ENCODE measurements around the gene PRR35.

PRR35 gene

GRCh38 chr16:565419-566330, 5.5 kb downstream of the PRR35 start:
- Mint-ChIP-seq H3K4me3 (no peak overlapping the region), H3K27ac (no peak overlapping the region), H3K36me3 (no peaks in the 10 kb centered on the region), H3K4me1 (peaks cover 17% of the 10 kb centered on the region), H3K9me3 (no peaks in the 10 kb centered on the region), H3K27me3 (no peaks in the 10 kb centered on the region)

- Mint-ChIP-seq H3K4me1 (peaks cover 27% of the 10 kb centered on the region), H3K36me3 (no peaks in the 10 kb centered on the region), H3K4me3 (peak within 1 kb of the TSS; percentile 74), H3K9me3 (no peaks in the 10 kb centered on the region), H3K27ac (peak within 1 kb of the TSS; percentile 82), H3K27me3 (no peaks in the 10 kb centered on the region)
These were observed 6.5 kb downstream of the PRR35 start, which contains the start of gene NHLRC4 for GRCh38 chr16:566475-567372. TSS of gene NHLRC4 (plus strand) at chr16:567005. CDS start at chr16:568048, 1,043 bp downstream.

- no peaks in the 10 kb centered on the region for H3K36me3 Mint-ChIP-seq
- peaks cover 31% of the 10 kb centered on the region for H3K4me1 Mint-ChIP-seq
- no peaks in the 10 kb centered on the region for H3K9me3 Mint-ChIP-seq
- H3K4me3 Mint-ChIP-seq = peak overlapping the region; percentile 74
- H3K27ac Mint-ChIP-seq = peak overlapping the region; percentile 82
- no peaks in the 10 kb centered on the region for H3K27me3 Mint-ChIP-seq
These were observed 7.4 kb downstream of the PRR35 start for GRCh38 chr16:567373-568256.

- H3K27ac Mint-ChIP-seq = peak overlapping the region; percentile 86
- no peaks in the 10 kb centered on the region for H3K9me3 Mint-ChIP-seq
- peak overlapping the region; percentile 88 for H3K4me3 Mint-ChIP-seq
- H3K27me3 Mint-ChIP-seq = no peaks in the 10 kb centered on the region
- peaks cover 31% of the 10 kb centered on the region for H3K4me1 Mint-ChIP-seq
- H3K36me3 Mint-ChIP-seq = no peaks in the 10 kb centered on the region
These were observed 8.4 kb downstream of the PRR35 start for GRCh38 chr16:568401-569258.

GRCh38 chr16:569445-570254, 9.5 kb downstream of the PRR35 start, which contains the start of gene PIGQ:
TSS of gene PIGQ (plus strand) at chr16:569968. CDS start at chr16:574075, 4,107 bp downstream.
- Mint-ChIP-seq H3K9me3 (no peaks in the 10 kb centered on the region), H3K4me1 (peaks cover 31% of the 10 kb centered on the region), H3K27me3 (no peaks in the 10 kb centered on the region), H3K36me3 (no peaks in the 10 kb centered on the region), H3K4me3 (peak within 1 kb of the TSS; percentile 88), H3K27ac (peak within 1 kb of the TSS; percentile 86)

- peaks cover 22% of the 10 kb centered on the region for H3K4me1 Mint-ChIP-seq
- no peak overlapping the region for H3K4me3 Mint-ChIP-seq
- H3K27ac Mint-ChIP-seq = no peak overlapping the region
- H3K27me3 Mint-ChIP-seq = no peaks in the 10 kb centered on the region
- H3K36me3 Mint-ChIP-seq = no peaks in the 10 kb centered on the region
- no peaks in the 10 kb centered on the region for H3K9me3 Mint-ChIP-seq
These were observed 12.9 kb downstream of the PRR35 start for GRCh38 chr16:572865-573650.

- Mint-ChIP-seq H3K27ac (no peak overlapping the region), H3K27me3 (no peaks in the 10 kb centered on the region), H3K36me3 (no peaks in the 10 kb centered on the region), H3K4me3 (no peak overlapping the region), H3K4me1 (peaks cover 18% of the 10 kb centered on the region), H3K9me3 (no peaks in the 10 kb centered on the region)
These were observed 14.0 kb downstream of the PRR35 start for GRCh38 chr16:574021-574760.

GRCh38 chr16:575354-576196, 15.4 kb downstream of the PRR35 start:
- Mint-ChIP-seq H3K9me3 (no peaks in the 10 kb centered on the region), H3K4me3 (no peak overlapping the region), H3K27ac (no peak overlapping the region), H3K27me3 (no peaks in the 10 kb centered on the region), H3K36me3 (no peaks in the 10 kb centered on the region), H3K4me1 (peaks cover 15% of the 10 kb centered on the region)

- Mint-ChIP-seq H3K36me3 (no peaks in the 10 kb centered on the region), H3K9me3 (no peaks in the 10 kb centered on the region), H3K4me1 (peaks cover 8% of the 10 kb centered on the region), H3K27me3 (no peaks in the 10 kb centered on the region), H3K4me3 (no peak overlapping the region), H3K27ac (no peak overlapping the region)
These were observed 16.1 kb downstream of the PRR35 start for GRCh38 chr16:576197-576822.

GRCh38 chr16:576823-577201, 16.6 kb downstream of the PRR35 start:
- H3K27ac Mint-ChIP-seq = no peak overlapping the region
- H3K4me3 Mint-ChIP-seq = no peak overlapping the region
- H3K36me3 Mint-ChIP-seq = no peaks in the 10 kb centered on the region
- H3K27me3 Mint-ChIP-seq = no peaks in the 10 kb centered on the region
- peaks cover 3% of the 10 kb centered on the region for H3K4me1 Mint-ChIP-seq
- H3K9me3 Mint-ChIP-seq = no peaks in the 10 kb centered on the region

- no peaks in the 10 kb centered on the region for H3K27me3 Mint-ChIP-seq
- no peak overlapping the region for H3K27ac Mint-ChIP-seq
- no peaks in the 10 kb centered on the region for H3K36me3 Mint-ChIP-seq
- H3K4me1 Mint-ChIP-seq = no peaks in the 10 kb centered on the region
- H3K4me3 Mint-ChIP-seq = no peak overlapping the region
- no peaks in the 10 kb centered on the region for H3K9me3 Mint-ChIP-seq
These were observed 17.6 kb downstream of the PRR35 start for GRCh38 chr16:577796-578195.
